Endothelial cell (in vitro differentiated cells): ENCODE results near the gene TAGLN2. TPM values are rescaled to one million over a fixed set of nuclear protein-coding genes. Genes with fewer than 3 reads are reported as not detected.

Experiments
- DNase-seq: peaks from one replicate; pipeline ENCODE4 v3.0.0; 2021; ENCODE audit warnings: low spot score
- H3K27ac Mint-ChIP-seq: one replicate; pipeline ENCODE4 v1.8.0; 2021; ENCODE audit warnings: mixed read lengths, inconsistent platforms; ENCODE audit not compliant: unreplicated experiment
- H3K27me3 Mint-ChIP-seq: one replicate; pipeline ENCODE4 v1.8.0; 2021; ENCODE audit warnings: mild to moderate bottlenecking, moderate library complexity, mixed read lengths, inconsistent platforms; ENCODE audit not compliant: unreplicated experiment
- H3K36me3 Mint-ChIP-seq: one replicate; pipeline ENCODE4 v1.8.0; 2021; ENCODE audit warnings: mild to moderate bottlenecking, low read depth, mixed read lengths, inconsistent platforms; ENCODE audit not compliant: unreplicated experiment
- H3K4me1 Mint-ChIP-seq: one replicate; pipeline ENCODE4 v1.8.0; 2021; ENCODE audit warnings: mild to moderate bottlenecking, mixed read lengths, inconsistent platforms; ENCODE audit not compliant: unreplicated experiment
- H3K4me3 Mint-ChIP-seq: one replicate; pipeline ENCODE4 v1.8.0; 2021; ENCODE audit warnings: mild to moderate bottlenecking, mixed read lengths, inconsistent platforms; ENCODE audit not compliant: unreplicated experiment
- H3K9me3 Mint-ChIP-seq: one replicate; pipeline ENCODE4 v1.8.0; 2021; ENCODE audit warnings: mixed read lengths, inconsistent platforms; ENCODE audit not compliant: unreplicated experiment
- CTCF ChIP-seq: fragments of 200-600 bp; sonication (generic); IDR thresholded peaks from one replicate; pipeline ENCODE4 v1.5.0; 2021; ENCODE audit warnings: antibody characterized with exemption; ENCODE audit not compliant: unreplicated experiment
- total RNA-seq: library from RNA; stranded (reverse); fragmentation: NEBNext Ultra II Directional; extraction: Animal tissue kit (Norgen Biotek cat#: 25700); gene quantifications from one replicate; pipeline ENCODE4 v1.2.1, GENCODE V29; 2021; ENCODE audit not compliant: unreplicated experiment

The TAGLN2 gene
- total RNA-seq, 1 donor from 2014 or later: 95.2 TPM

- H3K4me3 Mint-ChIP-seq: no peak overlapping the region
- DNase-seq: no peak
- peaks cover 4% of the 10 kb centered on the region for H3K27me3 Mint-ChIP-seq
- H3K4me1 Mint-ChIP-seq: peaks cover 4% of the 10 kb centered on the region
- H3K9me3 Mint-ChIP-seq: no peaks in the 10 kb centered on the region
- peak overlapping the region; percentile 46 for H3K27ac Mint-ChIP-seq
- no peaks in the 10 kb centered on the region for H3K36me3 Mint-ChIP-seq
- TF ChIP-seq CTCF: no peak
These were observed 45.6 kb upstream of the TAGLN2 start for GRCh38 chr1:159970932-159971342.

- Mint-ChIP-seq H3K27me3 (peaks cover 4% of the 10 kb centered on the region), H3K36me3 (no peaks in the 10 kb centered on the region), H3K4me1 (peaks cover 10% of the 10 kb centered on the region), H3K9me3 (no peaks in the 10 kb centered on the region), H3K27ac (no peak overlapping the region), H3K4me3 (no peak overlapping the region)
- no peak for DNase-seq
- no peak for TF ChIP-seq CTCF
These were observed 43.6 kb upstream of the TAGLN2 start for GRCh38 chr1:159968901-159969300.

- TF ChIP-seq CTCF: no peak
These were observed 40.0 kb upstream of the TAGLN2 start for GRCh38 chr1:159965263-159965662.

GRCh38 chr1:159964144-159964543, 38.8 kb upstream of the TAGLN2 start:
- no peak for TF ChIP-seq CTCF

More at GRCh38 chr1:159965263-159965662, 40.0 kb upstream of the TAGLN2 start:
- Mint-ChIP-seq H3K4me3 (no peak overlapping the region), H3K4me1 (peaks cover 6% of the 10 kb centered on the region), H3K36me3 (no peaks in the 10 kb centered on the region), H3K9me3 (no peaks in the 10 kb centered on the region), H3K27me3 (no peaks in the 10 kb centered on the region), H3K27ac (peak overlapping the region; percentile 27)
- DNase-seq: no peak

GRCh38 chr1:159962176-159962575, 36.9 kb upstream of the TAGLN2 start:
- Mint-ChIP-seq H3K4me1 (peaks cover 6% of the 10 kb centered on the region), H3K36me3 (no peaks in the 10 kb centered on the region), H3K27me3 (peaks cover 2% of the 10 kb centered on the region), H3K9me3 (no peaks in the 10 kb centered on the region), H3K27ac (no peak overlapping the region), H3K4me3 (no peak overlapping the region)
- TF ChIP-seq CTCF: no peak
- no peak for DNase-seq

More at GRCh38 chr1:159964144-159964543, 38.8 kb upstream of the TAGLN2 start:
- no peak for DNase-seq
- Mint-ChIP-seq H3K27ac (no peak overlapping the region), H3K36me3 (no peaks in the 10 kb centered on the region), H3K4me3 (no peak overlapping the region), H3K27me3 (peaks cover 2% of the 10 kb centered on the region), H3K4me1 (peaks cover 6% of the 10 kb centered on the region), H3K9me3 (no peaks in the 10 kb centered on the region)
